ENCODE measurements around the gene GRID2. TPM values are rescaled to one million over a fixed set of nuclear protein-coding genes. Genes with fewer than 3 reads are reported as not detected.

The GRID2 gene
- total RNA-seq, 2 donors from 2014 or later, result 0.28 TPM; not detected in 1

GRCh38 chr4:92333016-92333415, 29.2 kb downstream of the GRID2 start:
- Histone ChIP-seq H3K36me3 (no peaks in the 10 kb centered on the region), H3K27me3 (replicated peaks; ENCODE audit: insufficient read depth) (no peaks in the 10 kb centered on the region), H3K27ac (no peak overlapping the region), H3K4me1 (ENCODE audit: control insufficient read depth in 1 of 2, low read depth in 2 of 2) (peaks cover 0 to 34% of the 10 kb centered on the region in 2 donors), H3K9me3 (no peaks in the 10 kb centered on the region), H3K4me3 (no peak overlapping the region)
- TF ChIP-seq, protein P1, sequence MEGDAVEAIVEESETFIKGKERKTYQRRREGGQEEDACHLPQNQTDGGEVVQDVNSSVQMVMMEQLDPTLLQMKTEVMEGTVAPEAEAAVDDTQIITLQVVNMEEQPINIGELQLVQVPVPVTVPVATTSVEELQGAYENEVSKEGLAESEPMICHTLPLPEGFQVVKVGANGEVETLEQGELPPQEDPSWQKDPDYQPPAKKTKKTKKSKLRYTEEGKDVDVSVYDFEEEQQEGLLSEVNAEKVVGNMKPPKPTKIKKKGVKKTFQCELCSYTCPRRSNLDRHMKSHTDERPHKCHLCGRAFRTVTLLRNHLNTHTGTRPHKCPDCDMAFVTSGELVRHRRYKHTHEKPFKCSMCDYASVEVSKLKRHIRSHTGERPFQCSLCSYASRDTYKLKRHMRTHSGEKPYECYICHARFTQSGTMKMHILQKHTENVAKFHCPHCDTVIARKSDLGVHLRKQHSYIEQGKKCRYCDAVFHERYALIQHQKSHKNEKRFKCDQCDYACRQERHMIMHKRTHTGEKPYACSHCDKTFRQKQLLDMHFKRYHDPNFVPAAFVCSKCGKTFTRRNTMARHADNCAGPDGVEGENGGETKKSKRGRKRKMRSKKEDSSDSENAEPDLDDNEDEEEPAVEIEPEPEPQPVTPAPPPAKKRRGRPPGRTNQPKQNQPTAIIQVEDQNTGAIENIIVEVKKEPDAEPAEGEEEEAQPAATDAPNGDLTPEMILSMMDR (IDR thresholded peaks at IDR 0.05), result no peak
- no peak for DNase-seq (ENCODE audit: low spot score)
- no peak for ATAC-seq (ENCODE audit: insufficient number of reproducible peaks, low FRiP score, low read depth)

GRCh38 chr4:92334716-92335350, 31.1 kb downstream of the GRID2 start:
- no peak overlapping the region for H3K27ac ChIP-seq
- no peaks in the 10 kb centered on the region for H3K36me3 ChIP-seq
- TF ChIP-seq, protein P1 (IDR thresholded peaks at IDR 0.05), result no peak
- ATAC-seq (ENCODE audit: insufficient number of reproducible peaks, low FRiP score, low read depth), result no peak
- no peaks in the 10 kb centered on the region for H3K9me3 ChIP-seq
- H3K27me3 ChIP-seq (replicated peaks; ENCODE audit: insufficient read depth), result no peaks in the 10 kb centered on the region
- H3K4me1 ChIP-seq (ENCODE audit: control insufficient read depth in 1 of 2, low read depth in 2 of 2), result peaks cover 0 to 30% of the 10 kb centered on the region in 2 donors
- no peak overlapping the region for H3K4me3 ChIP-seq
- no peak for DNase-seq (ENCODE audit: low spot score)

GRCh38 chr4:92339676-92340075, 35.9 kb downstream of the GRID2 start:
- H3K4me1 ChIP-seq (ENCODE audit: control insufficient read depth in 1 of 2, low read depth in 2 of 2), result peaks cover 0 to 10% of the 10 kb centered on the region in 2 donors
- no peak overlapping the region for H3K4me3 ChIP-seq
- H3K27me3 ChIP-seq (replicated peaks; ENCODE audit: insufficient read depth), result no peaks in the 10 kb centered on the region
- DNase-seq (ENCODE audit: low spot score) (no peak), ATAC-seq (ENCODE audit: insufficient number of reproducible peaks, low FRiP score, low read depth) (no peak)
- TF ChIP-seq, protein P1 (IDR thresholded peaks at IDR 0.05), result no peak
- no peak overlapping the region for H3K27ac ChIP-seq
- no peaks in the 10 kb centered on the region for H3K9me3 ChIP-seq
- H3K36me3 ChIP-seq, result no peaks in the 10 kb centered on the region

DNA sequence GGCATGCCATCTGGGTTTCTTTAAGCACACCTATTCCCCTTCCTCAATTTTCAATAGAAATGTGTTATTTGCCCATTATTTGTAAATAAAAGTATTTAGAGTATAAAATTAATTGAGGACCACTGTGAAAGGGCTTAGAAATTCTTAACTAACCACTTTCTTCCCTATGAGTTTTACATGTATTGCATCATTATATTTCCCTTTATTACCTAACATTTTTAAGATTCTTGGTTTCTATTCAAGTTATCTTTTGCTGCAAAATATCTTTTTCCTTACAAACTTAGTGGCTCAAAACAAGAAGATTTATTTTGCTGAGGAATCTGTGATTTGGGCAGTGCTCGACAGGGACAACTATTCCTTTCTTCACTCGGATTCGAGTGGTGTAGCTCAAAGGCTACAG, 40.5 kb downstream of the GRID2 start:
- H3K4me1 ChIP-seq (ENCODE audit: control insufficient read depth in 1 of 2, low read depth in 2 of 2), result no peaks in the 10 kb centered on the region
- DNase-seq (ENCODE audit: low spot score) (no peak), ATAC-seq (ENCODE audit: insufficient number of reproducible peaks, low FRiP score, low read depth) (no peak)
- H3K27me3 ChIP-seq (replicated peaks; ENCODE audit: insufficient read depth), result no peaks in the 10 kb centered on the region
- no peak overlapping the region for H3K27ac ChIP-seq
- H3K36me3 ChIP-seq, result no peaks in the 10 kb centered on the region
- no peaks in the 10 kb centered on the region for H3K9me3 ChIP-seq
- H3K4me3 ChIP-seq, result no peak overlapping the region
- TF ChIP-seq, protein P1 (IDR thresholded peaks at IDR 0.05), result no peak

DNA sequence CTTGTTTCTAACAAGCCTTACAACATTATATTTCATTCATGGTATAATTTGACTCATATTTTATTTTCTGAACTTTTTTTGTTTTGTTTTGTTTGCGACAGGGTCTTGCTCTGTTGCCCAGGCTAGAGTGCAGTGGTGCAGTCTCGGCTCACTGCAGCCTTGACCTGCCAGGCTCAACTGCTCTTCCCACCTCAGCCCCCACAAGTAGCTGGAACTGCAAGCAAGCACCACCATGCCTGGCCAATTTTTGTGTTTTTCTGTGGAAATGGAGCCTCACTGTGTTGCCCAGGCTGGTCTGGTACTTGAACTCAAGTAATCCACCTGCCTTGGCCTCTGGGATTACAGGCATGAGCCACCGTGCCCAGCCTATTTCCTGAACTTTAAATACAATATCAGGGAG, 42.5 kb downstream of the GRID2 start:
- Histone ChIP-seq H3K4me1 (ENCODE audit: control insufficient read depth in 1 of 2, low read depth in 2 of 2) (no peaks in the 10 kb centered on the region), H3K27ac (no peak overlapping the region), H3K4me3 (no peak overlapping the region), H3K9me3 (no peaks in the 10 kb centered on the region), H3K36me3 (no peaks in the 10 kb centered on the region), H3K27me3 (replicated peaks; ENCODE audit: insufficient read depth) (no peaks in the 10 kb centered on the region)
- TF ChIP-seq, protein P1 (IDR thresholded peaks at IDR 0.05), result no peak
- ATAC-seq (ENCODE audit: insufficient number of reproducible peaks, low FRiP score, low read depth) (no peak), DNase-seq (ENCODE audit: low spot score) (no peak)

Data from thoracic aorta (tissue), 2 donors.